Panc1 (cell line): ENCODE data around the gene SFSWAP. TPM values are rescaled to one million over a fixed set of nuclear protein-coding genes. Genes with fewer than 3 reads are reported as not detected.
"Not testable (repeated sequence)": the region's sequence is repeated elsewhere in the genome, so short reads cannot be mapped to it uniquely, and the experiment has no call there.

ENCODE experiments used
- ATAC-seq: fragments of 200-7000 bp; cut with Tn5 transposase; 2 replicates; pipeline ENCODE4 v1.9.1; 2020; ENCODE audit warnings: mild to moderate bottlenecking, moderate library complexity
- BruUV-seq: library from RNA; stranded (reverse); fragments of 400-500 nt; replicated peaks from 2 replicates; lab custom pipeline; 2021; lab: Mats Ljungman, UMichigan
- CTCF ChIA-PET: fragments of 300-600 bp; sonication (Branson Sonifier 250); formaldehyde crosslinking; loops from one replicate; lab custom pipeline; 2022; ENCODE audit warnings: antibody characterized with exemption; lab: Charles Lee
- POLR2A ChIA-PET: fragments of 300-600 bp; sonication (Branson Sonifier 250); formaldehyde crosslinking; loops from one replicate; lab custom pipeline; 2022; ENCODE audit warnings: antibody characterized with exemption; lab: Charles Lee
- DNase-seq: peaks from one replicate; pipeline ENCODE4 v3.0.0-alpha.2; 2010; ENCODE audit warnings: low read depth, low spot score
- H3K27ac ChIP-seq: 2 replicates; pipeline ENCODE4 v1.5.1; 2011; ENCODE audit warnings: mild to moderate bottlenecking, low read length, inconsistent platforms
- H3K27me3 ChIP-seq: fragments of 200-500 bp; sonication (Bioruptor generic); 2 replicates; pipeline ENCODE4 v1.6.0; 2014; ENCODE audit warnings: low read length, inconsistent platforms; ENCODE audit not compliant: control insufficient read depth, insufficient read depth
- H3K36me3 ChIP-seq: fragments of 200-500 bp; sonication (Bioruptor generic); 2 replicates; pipeline ENCODE4 v1.5.1; 2014; ENCODE audit warnings: inconsistent platforms, mild to moderate bottlenecking, low read length, moderate library complexity; ENCODE audit not compliant: control insufficient read depth, insufficient read depth
- H3K4me1 ChIP-seq: 2 replicates; pipeline ENCODE4 v1.5.1; 2011; ENCODE audit warnings: inconsistent platforms, mild to moderate bottlenecking, low read length, moderate library complexity; ENCODE audit not compliant: control insufficient read depth, insufficient read depth
- H3K4me3 ChIP-seq, 2 experiments: 2 replicates each; pipeline ENCODE4 v1.5.1; 2011 to 2012; ENCODE audit warnings: low read depth in 2 of 2, low read length in 2 of 2, mild to moderate bottlenecking in 2 of 2, inconsistent platforms in 1 of 2, moderate library complexity in 1 of 2
- H3K9me3 ChIP-seq: fragments of 200-500 bp; sonication (Bioruptor generic); 2 replicates; pipeline ENCODE4 v1.5.1; 2014; ENCODE audit warnings: low read depth, mild to moderate bottlenecking, inconsistent platforms, low read length, moderate library complexity; ENCODE audit not compliant: control insufficient read depth, insufficient read depth
- CTCF ChIP-seq: fragments of 450-650 bp; IDR thresholded peaks from 2 replicates; pipeline ENCODE4 v1.5.1; 2017; ENCODE audit warnings: mild to moderate bottlenecking
- POLR2AphosphoS5 ChIP-seq: IDR thresholded peaks from 2 replicates; pipeline ENCODE4 v1.6.1; 2012; ENCODE audit warnings: mild to moderate bottlenecking, low read depth, low read length, moderate library complexity
- REST ChIP-seq, 2 experiments: IDR thresholded peaks; 2 replicates each; pipeline ENCODE4 v1.6.1; 2011 to 2012; ENCODE audit warnings: low read depth in 2 of 2, control low read depth in 1 of 2, low read length in 1 of 2, mild to moderate bottlenecking in 1 of 2, moderate library complexity in 1 of 2; ENCODE audit not compliant: insufficient read depth in 1 of 2
- SIN3A ChIP-seq: IDR thresholded peaks from 2 replicates; pipeline ENCODE4 v1.6.1; 2012; ENCODE audit warnings: low read depth, mild to moderate bottlenecking, low read length, moderate library complexity, borderline replicate concordance; ENCODE audit not compliant: insufficient read depth
- TCF7L2 ChIP-seq: IDR thresholded peaks from 2 replicates; pipeline ENCODE4 v1.6.1; 2011; ENCODE audit warnings: mild to moderate bottlenecking, low read depth, low read length, inconsistent platforms
- in situ Hi-C: cut with HindIII; loops from 2 replicates; pipeline ENCODE4 v1.10.0; 2016; ENCODE audit warnings: low sequenced_read_pairs, low pct_unique_long_range_greater_than_20kb
- intact Hi-C: fragments of 100-400 bp; cut with micrococcal nuclease; formaldehyde crosslinking; loops from one replicate; pipeline ENCODE4 v1.10.0; 2022; ENCODE audit not compliant: unreplicated experiment
- total RNA-seq: library from RNA; stranded (reverse); gene quantifications from one replicate; pipeline ENCODE4 v1.2.1, GENCODE V29; 2021; ENCODE audit not compliant: unreplicated experiment

SFSWAP gene
- total RNA-seq, 1 experiment from 2014 or later = 41.6 TPM

GRCh38 chr12:131676544-131676943 is 34.3 kb upstream of the SFSWAP start:
- ChIA-PET CTCF (no interaction called here), POLR2A (no interaction called here)
- no peak overlapping the region for H3K4me3 ChIP-seq
- in situ Hi-C loops (no loop called here), intact Hi-C loops (no loop called here)
- H3K4me1 ChIP-seq = no peaks in the 10 kb centered on the region
- TF ChIP-seq CTCF (no peak), SIN3A (no peak), REST (IDR thresholded peaks at IDR 0.05; ENCODE audit: insufficient read depth in 1 of 2, low read depth in 2 of 2, low read length in 1 of 2) (no peak), TCF7L2 (no peak), POLR2AphosphoS5 (no peak)
- no TSS peak for BruUV-seq
- H3K36me3 ChIP-seq = no peaks in the 10 kb centered on the region
- no peaks in the 10 kb centered on the region for H3K9me3 ChIP-seq
- H3K27me3 ChIP-seq = no peaks in the 10 kb centered on the region
- DNase-seq (no peak), ATAC-seq (no peak)
- no peak overlapping the region for H3K27ac ChIP-seq

- CTCF ChIA-PET, in situ Hi-C loops, intact Hi-C loops, BruUV-seq, POLR2A ChIA-PET, H3K4me1 ChIP-seq, DNase-seq, H3K4me3 ChIP-seq, H3K36me3 ChIP-seq, H3K27ac ChIP-seq, ATAC-seq, H3K9me3 ChIP-seq, H3K27me3 ChIP-seq: not testable (repeated sequence)
These were observed 33.8 kb upstream of the SFSWAP start for GRCh38 chr12:131677067-131677466.

GRCh38 chr12:131677699-131678098 is 33.2 kb upstream of the SFSWAP start:
- Histone ChIP-seq H3K4me1 (no peaks in the 10 kb centered on the region), H3K36me3 (no peaks in the 10 kb centered on the region), H3K4me3 (no peak overlapping the region), H3K9me3 (no peaks in the 10 kb centered on the region), H3K27me3 (no peaks in the 10 kb centered on the region), H3K27ac (no peak overlapping the region)
- POLR2A ChIA-PET = no interaction called here
- BruUV-seq = no TSS peak
- in situ Hi-C loops (no loop called here), intact Hi-C loops (no loop called here)
- CTCF ChIA-PET = no interaction called here
- DNase-seq (no peak), ATAC-seq (no peak)
- TF ChIP-seq POLR2AphosphoS5 = no peak
- TF ChIP-seq REST (IDR thresholded peaks at IDR 0.05; ENCODE audit: insufficient read depth in 1 of 2, low read depth in 2 of 2, low read length in 1 of 2) = no peak

- DNase-seq, CTCF ChIA-PET, in situ Hi-C loops, H3K36me3 ChIP-seq, H3K27ac ChIP-seq, intact Hi-C loops, H3K27me3 ChIP-seq, ATAC-seq, POLR2A ChIA-PET, H3K4me3 ChIP-seq, BruUV-seq, H3K4me1 ChIP-seq, H3K9me3 ChIP-seq: not testable (repeated sequence)
These were observed 32.3 kb upstream of the SFSWAP start for GRCh38 chr12:131678389-131679181.
